Neural progenitor cell (in vitro differentiated cells): ENCODE data around the gene RGS3. TPM values are rescaled to one million over a fixed set of nuclear protein-coding genes. Genes with fewer than 3 reads are reported as not detected.

Source experiments
- DNase-seq: peaks from one replicate; pipeline ENCODE4 v3.0.0-alpha.2; 2016; ENCODE audit warnings: low spot score
- H2AFZ ChIP-seq: fragments of 200-600 bp; sonication (generic); replicated peaks from 2 replicates; pipeline ENCODE4 v1.6.1; 2016; ENCODE audit warnings: antibody characterized with exemption
- H3F3A ChIP-seq: fragments of 200-600 bp; sonication (generic); 2 replicates; pipeline ENCODE4 v1.6.1; 2016; ENCODE audit warnings: antibody characterized with exemption, low read depth
- H3K27ac ChIP-seq: fragments of 200-600 bp; sonication (generic); 2 replicates; pipeline ENCODE4 v1.5.1; 2016; ENCODE audit warnings: mild to moderate bottlenecking
- H3K27me3 ChIP-seq: fragments of 200-600 bp; sonication (generic); 2 replicates; pipeline ENCODE4 v1.6.1; 2016; ENCODE audit warnings: mild to moderate bottlenecking, moderate library complexity
- H3K36me3 ChIP-seq: fragments of 200-600 bp; sonication (generic); 2 replicates; pipeline ENCODE4 v1.5.1; 2016
- H3K4me1 ChIP-seq: fragments of 200-600 bp; sonication (generic); 2 replicates; pipeline ENCODE4 v1.6.1; 2016; ENCODE audit warnings: mixed run types
- H3K4me2 ChIP-seq: fragments of 200-600 bp; sonication (generic); 2 replicates; pipeline ENCODE4 v1.6.1; 2016
- H3K4me3 ChIP-seq: fragments of 200-600 bp; sonication (generic); 2 replicates; pipeline ENCODE4 v1.5.1; 2016
- H3K79me2 ChIP-seq: fragments of 200-600 bp; sonication (generic); 2 replicates; pipeline ENCODE4 v1.6.1; 2016; ENCODE audit warnings: low read depth
- H3K9ac ChIP-seq: fragments of 200-600 bp; sonication (generic); 2 replicates; pipeline ENCODE4 v1.6.1; 2016
- H3K9me3 ChIP-seq: fragments of 200-600 bp; sonication (generic); 2 replicates; pipeline ENCODE4 v1.5.1; 2016; ENCODE audit warnings: low read depth
- H4K20me1 ChIP-seq: fragments of 200-600 bp; sonication (generic); 2 replicates; pipeline ENCODE4 v1.6.1; 2016; ENCODE audit warnings: low read depth
- H3K27ac Mint-ChIP-seq: 3 replicates; pipeline ENCODE4 v1.8.0; 2021; ENCODE audit warnings: mixed read lengths
- H3K27me3 Mint-ChIP-seq: 2 replicates; pipeline ENCODE4 v1.8.0; 2022; ENCODE audit warnings: low read depth, mild to moderate bottlenecking, inconsistent platforms, moderate library complexity, mixed read lengths; ENCODE audit not compliant: insufficient read depth
- H3K36me3 Mint-ChIP-seq: 3 replicates; pipeline ENCODE4 v1.8.0; 2021; ENCODE audit warnings: mixed read lengths
- H3K4me1 Mint-ChIP-seq: 3 replicates; pipeline ENCODE4 v1.8.0; 2021; ENCODE audit warnings: mixed read lengths
- H3K4me3 Mint-ChIP-seq: 3 replicates; pipeline ENCODE4 v1.8.0; 2021; ENCODE audit warnings: mild to moderate bottlenecking, moderate library complexity, mixed read lengths
- H3K9me3 Mint-ChIP-seq: 3 replicates; pipeline ENCODE4 v1.8.0; 2020; ENCODE audit warnings: mixed read lengths
- CTCF ChIP-seq: fragments of 200-600 bp; sonication (generic); IDR thresholded peaks from 2 replicates; pipeline ENCODE4 v1.5.1; 2017; ENCODE audit warnings: antibody characterized with exemption, mild to moderate bottlenecking
- EZH2 ChIP-seq: fragments of 200-600 bp; sonication (generic); IDR thresholded peaks from 2 replicates; pipeline ENCODE4 v1.6.1; 2017; ENCODE audit warnings: antibody characterized with exemption, mild to moderate bottlenecking, moderate library complexity
- EZH2phosphoT487 ChIP-seq: fragments of 200-600 bp; sonication (generic); IDR thresholded peaks from 2 replicates; pipeline ENCODE4 v1.6.1; 2017; ENCODE audit warnings: antibody characterized with exemption
- total RNA-seq: library from RNA; depleted of rRNA; stranded (reverse); fragments of >200 nt; gene quantifications from 2 replicates; pipeline ENCODE4 v1.2.3, GENCODE V29; 2015; ENCODE audit warnings: low replicate concordance

RGS3 gene
- total RNA-seq, 1 donor from 2014 or later, result 30.3 TPM

GRCh38 chr9:113456235-113456634 lies 7.3 kb upstream of the RGS3 start:
- H3K9me3 Mint-ChIP-seq, result no peaks in the 10 kb centered on the region
- H3K4me1 Mint-ChIP-seq, result peaks cover 21% of the 10 kb centered on the region
- Histone ChIP-seq H3K4me2 (no peak overlapping the region), H3K4me1 (peaks cover 20% of the 10 kb centered on the region), H3F3A (peaks cover 17% of the 10 kb centered on the region), H3K79me2 (no peaks in the 10 kb centered on the region), H3K4me3 (no peak overlapping the region), H3K27ac (no peak overlapping the region), H4K20me1 (no peaks in the 10 kb centered on the region), H2AFZ (peak overlapping the region; percentile 5), H3K36me3 (no peaks in the 10 kb centered on the region), H3K9ac (no peak overlapping the region), H3K27me3 (peaks cover under 1% of the 10 kb centered on the region), H3K9me3 (no peaks in the 10 kb centered on the region)
- H3K27me3 Mint-ChIP-seq, result peaks cover 3% of the 10 kb centered on the region
- DNase-seq, result no peak
- no peak for TF ChIP-seq EZH2
- no peaks in the 10 kb centered on the region for H3K36me3 Mint-ChIP-seq
- no peak overlapping the region for H3K4me3 Mint-ChIP-seq
- peak overlapping the region; percentile 9 for H3K27ac Mint-ChIP-seq

GRCh38 chr9:113461285-113461684 lies 2.2 kb upstream of the RGS3 start:
- Histone ChIP-seq H3K4me2 (no peak overlapping the region), H3K27ac (no peak overlapping the region), H3K4me1 (peaks cover 23% of the 10 kb centered on the region), H3K27me3 (peaks cover 33% of the 10 kb centered on the region), H3K79me2 (no peaks in the 10 kb centered on the region), H3K9ac (no peak overlapping the region), H3K9me3 (no peaks in the 10 kb centered on the region), H3K36me3 (no peaks in the 10 kb centered on the region), H2AFZ (no peak overlapping the region), H4K20me1 (no peaks in the 10 kb centered on the region), H3F3A (peaks cover 10% of the 10 kb centered on the region), H3K4me3 (no peak overlapping the region)
- Mint-ChIP-seq H3K27me3 (peaks cover 12% of the 10 kb centered on the region), H3K36me3 (no peaks in the 10 kb centered on the region), H3K4me3 (no peak overlapping the region), H3K27ac (no peak overlapping the region), H3K9me3 (peaks cover 3% of the 10 kb centered on the region), H3K4me1 (peaks cover 34% of the 10 kb centered on the region)
- DNase-seq, result no peak
- no peak for TF ChIP-seq EZH2
- no peak for TF ChIP-seq CTCF
- TF ChIP-seq EZH2phosphoT487, result no peak

GRCh38 chr9:113461943-113462342 lies 1.6 kb upstream of the RGS3 start:
- Histone ChIP-seq H3K27ac (no peak overlapping the region), H3K36me3 (no peaks in the 10 kb centered on the region), H3K27me3 (peaks cover 33% of the 10 kb centered on the region), H3K4me3 (no peak overlapping the region), H3K4me2 (no peak overlapping the region), H2AFZ (no peak overlapping the region), H3K4me1 (peaks cover 20% of the 10 kb centered on the region), H3K9ac (no peak overlapping the region), H3K79me2 (no peaks in the 10 kb centered on the region), H3K9me3 (no peaks in the 10 kb centered on the region), H4K20me1 (no peaks in the 10 kb centered on the region), H3F3A (peaks cover 10% of the 10 kb centered on the region)
- peaks cover 5% of the 10 kb centered on the region for H3K9me3 Mint-ChIP-seq
- H3K27me3 Mint-ChIP-seq, result peaks cover 12% of the 10 kb centered on the region
- DNase-seq, result no peak
- H3K27ac Mint-ChIP-seq, result peak overlapping the region; percentile 3
- H3K4me3 Mint-ChIP-seq, result no peak overlapping the region
- peaks cover 33% of the 10 kb centered on the region for H3K4me1 Mint-ChIP-seq
- peaks cover 3% of the 10 kb centered on the region for H3K36me3 Mint-ChIP-seq
- no peak for TF ChIP-seq CTCF
- TF ChIP-seq EZH2, result no peak
- no peak for TF ChIP-seq EZH2phosphoT487

- H3K9me3 ChIP-seq, result no peaks in the 10 kb centered on the region
- peaks cover 10% of the 10 kb centered on the region for H3K9me3 Mint-ChIP-seq
- H3K27me3 Mint-ChIP-seq, result peaks cover 12% of the 10 kb centered on the region
- H3K36me3 ChIP-seq, result no peaks in the 10 kb centered on the region
- H3K27me3 ChIP-seq, result peaks cover 33% of the 10 kb centered on the region
- peaks cover 10% of the 10 kb centered on the region for H3F3A ChIP-seq
- H3K9ac ChIP-seq, result no peak overlapping the region
- H3K4me3 Mint-ChIP-seq, result peak overlapping the region; percentile 3
- H3K36me3 Mint-ChIP-seq, result peaks cover 4% of the 10 kb centered on the region
- peak; percentile 15 for DNase-seq
- H2AFZ ChIP-seq, result peak overlapping the region; percentile 63
- peak overlapping the region; percentile 83 for H3K4me2 ChIP-seq
- no peak overlapping the region for H3K27ac ChIP-seq
- peaks cover 20% of the 10 kb centered on the region for H3K4me1 ChIP-seq
- H4K20me1 ChIP-seq, result no peaks in the 10 kb centered on the region
- no peak overlapping the region for H3K27ac Mint-ChIP-seq
- TF ChIP-seq EZH2phosphoT487 (no peak), CTCF (no peak), EZH2 (no peak)
- no peaks in the 10 kb centered on the region for H3K79me2 ChIP-seq
- peaks cover 30% of the 10 kb centered on the region for H3K4me1 Mint-ChIP-seq
- peak overlapping the region; percentile 47 for H3K4me3 ChIP-seq
Observed at GRCh38 chr9:113462781-113463286, 693 bp upstream of the RGS3 start.
